Stimulated activated naive B cell treated with anti-CD40 and anti-IgM and Interleukin-4, amounts not matched to agents 10 μg/mL and 1 μg/mL and 100 μg/mL, for 72 hours (primary cell): ENCODE data around the gene SAA4.
A peak's percentile ranks its signal among the peaks of the same experiment; 100 is the strongest.
"Not testable (repeated sequence)": the region's sequence is repeated elsewhere in the genome, so short reads cannot be mapped to it uniquely, and the experiment has no call there.

ENCODE experiments used
- ATAC-seq, 2 donors: fragments of 150-1000 bp; cut with Tn5 transposase; replicated peaks; 2 replicates each; pipeline ENCODE4 v1.10.0; 2021; ENCODE audit warnings: moderate library complexity in 1 of 2
- DNase-seq: peaks from one replicate; pipeline ENCODE4 v3.0.0; 2021
- H3K27ac Mint-ChIP-seq: one replicate; pipeline ENCODE4 v1.8.0; 2022; ENCODE audit warnings: mild to moderate bottlenecking, mixed read lengths
- H3K27me3 Mint-ChIP-seq, 2 donors: one replicate each; pipeline ENCODE4 v1.8.0; 2022; ENCODE audit warnings: mixed read lengths in 2 of 2
- H3K36me3 Mint-ChIP-seq, 2 donors: one replicate each; pipeline ENCODE4 v1.8.0; 2022; ENCODE audit warnings: mixed read lengths in 2 of 2, mild to moderate bottlenecking in 1 of 2
- H3K4me1 Mint-ChIP-seq, 2 donors: one replicate each; pipeline ENCODE4 v1.8.0; 2022; ENCODE audit warnings: mixed read lengths in 2 of 2, mild to moderate bottlenecking in 1 of 2
- H3K4me3 Mint-ChIP-seq, 2 donors: one replicate each; pipeline ENCODE4 v1.8.0; 2022; ENCODE audit warnings: mild to moderate bottlenecking in 2 of 2, mixed read lengths in 2 of 2, moderate library complexity in 1 of 2
- H3K9me3 Mint-ChIP-seq, 2 donors: one replicate each; pipeline ENCODE4 v1.8.0; 2022; ENCODE audit warnings: mixed read lengths in 2 of 2, mild to moderate bottlenecking in 1 of 2

The SAA4 gene

DNA sequence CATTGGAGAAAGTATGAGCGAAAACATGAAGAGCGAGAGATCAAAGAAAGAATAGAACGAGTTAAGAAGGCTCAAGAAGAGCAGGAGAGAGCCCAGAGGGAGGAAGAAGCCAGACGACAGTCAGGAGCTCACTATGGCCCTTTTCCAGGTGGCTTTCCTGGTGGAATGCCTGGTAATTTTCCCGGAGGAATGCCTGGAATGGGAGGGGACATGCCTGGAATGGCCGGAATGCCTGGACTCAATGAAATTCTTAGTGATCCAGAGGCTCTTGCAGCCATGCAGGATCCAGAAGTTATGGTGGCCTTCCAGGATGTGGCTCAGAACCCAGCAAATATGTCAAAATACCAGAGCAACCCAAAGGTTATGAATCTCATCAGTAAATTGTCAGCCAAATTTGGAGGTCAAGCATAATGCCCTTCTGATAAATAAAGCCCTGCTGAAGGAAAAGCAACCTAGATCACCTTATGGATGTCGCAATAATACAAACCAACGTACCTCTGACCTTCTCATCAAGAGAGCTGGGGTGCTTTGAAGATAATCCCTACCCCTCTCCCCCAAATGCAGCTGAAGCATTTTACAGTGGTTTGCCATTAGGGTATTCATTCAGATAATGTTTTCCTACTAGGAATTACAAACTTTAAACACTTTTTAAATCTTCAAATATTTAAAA lies 26.2 kb upstream of the SAA4 start:
- not testable (repeated sequence) for DNase-seq, ATAC-seq, H3K9me3 Mint-ChIP-seq, H3K27me3 Mint-ChIP-seq, H3K36me3 Mint-ChIP-seq, H3K4me3 Mint-ChIP-seq, H3K27ac Mint-ChIP-seq
- peaks cover 0 to 10% of the 10 kb centered on the region in 2 donors for H3K4me1 Mint-ChIP-seq

- no peaks in the 10 kb centered on the region for H3K9me3 Mint-ChIP-seq
- peaks cover 0 to 7% of the 10 kb centered on the region in 2 donors for H3K27me3 Mint-ChIP-seq
- H3K4me1 Mint-ChIP-seq: peaks cover 0 to 7% of the 10 kb centered on the region in 2 donors
- DNase-seq: no peak
- no peak for ATAC-seq
- H3K4me3 Mint-ChIP-seq: no peak overlapping the region
- no peaks in the 10 kb centered on the region for H3K36me3 Mint-ChIP-seq
- H3K27ac Mint-ChIP-seq: no peak overlapping the region
These were observed 25.1 kb upstream of the SAA4 start for GRCh38 chr11:18261721-18262120.

- H3K9me3 Mint-ChIP-seq: no peaks in the 10 kb centered on the region
- ATAC-seq: no peak
These were observed 22.7 kb upstream of the SAA4 start for GRCh38 chr11:18259259-18259658.

DNA sequence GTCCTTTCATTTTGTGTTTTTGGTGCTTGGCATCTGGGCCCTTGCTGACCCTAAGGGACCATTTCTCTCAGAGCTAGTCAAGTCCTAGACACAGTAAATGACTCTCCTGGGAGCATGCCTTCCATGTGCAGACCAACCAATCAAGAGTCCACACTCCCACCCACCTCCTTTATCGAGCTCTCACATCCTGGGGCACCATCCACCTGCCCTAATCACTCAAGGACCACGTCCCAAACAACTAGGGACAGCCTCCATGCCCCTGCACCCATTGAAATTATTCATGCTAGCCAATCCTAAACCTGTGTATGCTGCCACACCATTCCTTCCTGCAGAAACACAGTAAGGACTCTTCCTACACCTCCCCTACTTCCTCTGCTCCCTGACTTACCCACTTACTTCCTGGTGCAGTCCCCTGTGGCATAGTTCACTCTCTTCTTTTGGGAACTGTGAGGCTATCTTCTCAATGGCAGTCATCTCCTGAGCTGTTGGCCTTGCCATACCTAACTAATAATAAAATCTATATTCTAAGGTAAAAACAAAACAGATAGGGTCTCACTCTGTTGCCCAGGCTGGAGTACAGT lies 18.3 kb upstream of the SAA4 start:
- no peak overlapping the region for H3K27ac Mint-ChIP-seq
- no peak for DNase-seq
- H3K4me1 Mint-ChIP-seq: no peaks in the 10 kb centered on the region
- no peaks in the 10 kb centered on the region for H3K36me3 Mint-ChIP-seq
- H3K27me3 Mint-ChIP-seq: peaks cover 5 to 11% of the 10 kb centered on the region in 2 donors
- H3K9me3 Mint-ChIP-seq: no peaks in the 10 kb centered on the region
- H3K4me3 Mint-ChIP-seq: no peak overlapping the region
- ATAC-seq: no peak

More at GRCh38 chr11:18259259-18259658, 22.7 kb upstream of the SAA4 start:
- H3K4me3 Mint-ChIP-seq: no peak overlapping the region
- DNase-seq: no peak
- no peaks in the 10 kb centered on the region for H3K36me3 Mint-ChIP-seq
- H3K4me1 Mint-ChIP-seq: peaks cover 0 to 6% of the 10 kb centered on the region in 2 donors
- H3K27ac Mint-ChIP-seq: no peak overlapping the region
- H3K27me3 Mint-ChIP-seq: peaks cover 5 to 9% of the 10 kb centered on the region in 2 donors

DNA sequence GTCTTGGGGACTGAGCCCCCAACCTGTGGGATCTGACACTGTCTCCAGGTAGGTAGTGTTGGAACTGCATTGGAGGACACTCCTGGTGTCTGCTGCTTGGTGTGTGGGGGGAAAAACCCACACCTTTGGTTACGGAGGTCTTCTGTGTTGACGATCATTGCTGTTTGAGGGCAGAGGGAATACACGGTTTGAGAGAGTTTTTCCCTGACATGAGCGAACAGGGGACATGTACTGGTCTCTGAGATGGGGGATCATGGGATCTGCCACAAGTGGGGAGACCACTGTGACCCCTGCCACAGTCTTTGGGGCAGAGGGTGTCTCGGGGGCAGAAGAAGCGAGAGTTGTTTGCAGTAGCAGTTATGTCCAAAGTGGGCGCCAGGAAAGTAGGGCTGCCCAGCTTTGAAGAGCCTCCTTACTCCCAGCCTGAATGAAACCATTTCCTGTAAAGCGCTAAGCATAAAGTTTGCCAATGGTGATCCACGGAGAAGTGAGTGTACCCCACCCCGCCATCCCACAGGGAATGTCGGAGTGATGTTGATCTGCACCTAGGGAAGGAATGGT lies 17.3 kb upstream of the SAA4 start:
- Mint-ChIP-seq H3K27ac (no peak overlapping the region), H3K4me3 (no peak overlapping the region), H3K27me3 (peaks cover 5 to 11% of the 10 kb centered on the region in 2 donors), H3K4me1 (peaks cover 0 to 5% of the 10 kb centered on the region in 2 donors), H3K36me3 (no peaks in the 10 kb centered on the region), H3K9me3 (no peaks in the 10 kb centered on the region)
- ATAC-seq: no peak
- DNase-seq: no peak

DNA sequence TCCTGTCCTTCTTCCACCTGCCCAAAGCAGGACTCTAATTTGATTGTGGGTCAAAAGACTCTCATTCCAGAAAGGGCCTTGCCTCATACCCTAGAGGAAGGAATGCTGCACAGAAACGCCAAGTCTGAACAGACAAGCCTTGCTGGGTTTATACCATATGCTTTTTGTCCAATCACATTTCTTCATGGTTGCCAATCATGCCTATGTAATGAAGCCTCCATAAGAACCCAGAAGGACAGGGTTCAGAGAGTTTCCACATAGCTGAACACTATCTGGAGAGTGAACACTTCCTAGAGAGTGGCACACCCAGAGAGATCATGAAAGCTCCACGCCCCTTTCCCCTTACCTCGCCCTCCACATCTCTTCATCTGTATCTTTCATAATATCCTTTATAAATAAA lies 16.6 kb upstream of the SAA4 start:
- Mint-ChIP-seq H3K4me1 (peaks cover 0 to 5% of the 10 kb centered on the region in 2 donors), H3K4me3 (no peak overlapping the region)

DNA sequence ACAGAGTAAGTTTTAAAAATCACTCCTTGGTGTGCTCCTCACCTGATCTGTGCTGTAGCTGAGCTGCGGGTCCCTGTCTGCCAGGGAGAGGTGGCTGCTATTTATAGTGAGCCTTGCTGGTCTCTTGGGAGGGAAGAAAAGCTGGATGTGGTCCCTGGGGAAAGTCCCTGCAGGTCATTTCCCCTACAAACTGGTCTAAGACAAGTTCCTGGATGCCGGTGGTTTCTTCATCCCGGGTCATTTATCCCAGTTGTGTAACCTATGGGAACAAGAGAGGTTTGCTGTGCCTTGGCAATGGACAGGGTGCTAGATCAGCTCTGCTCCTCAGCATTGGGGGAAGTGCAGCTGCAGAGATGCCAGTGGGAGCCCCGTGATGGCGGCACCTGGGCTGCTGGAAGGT lies 12.0 kb upstream of the SAA4 start, which contains the start of gene SAA2:
Gene SAA2 (minus strand): TSS at position 108 of the 400 bp plus-strand sequence. CDS start 657 bp downstream, outside the sequence.
- Mint-ChIP-seq H3K27ac (no peak within 1 kb of the TSS), H3K36me3 (no peaks in the 10 kb centered on the region), H3K4me1 (peaks cover 9 to 24% of the 10 kb centered on the region in 2 donors), H3K4me3 (no peak within 1 kb of the TSS), H3K9me3 (peaks cover 0 to 1% of the 10 kb centered on the region in 2 donors), H3K27me3 (peaks cover 0 to 2% of the 10 kb centered on the region in 2 donors)
- ATAC-seq: no peak
- no peak for DNase-seq

More for the DNA sequence above, 16.6 kb upstream of the SAA4 start:
- ATAC-seq: no peak
- no peaks in the 10 kb centered on the region for H3K36me3 Mint-ChIP-seq
- no peaks in the 10 kb centered on the region for H3K9me3 Mint-ChIP-seq
- DNase-seq: no peak
- H3K27ac Mint-ChIP-seq: no peak overlapping the region
- peaks cover 5 to 11% of the 10 kb centered on the region in 2 donors for H3K27me3 Mint-ChIP-seq

- H3K4me3 Mint-ChIP-seq, DNase-seq, H3K9me3 Mint-ChIP-seq, H3K36me3 Mint-ChIP-seq, H3K27me3 Mint-ChIP-seq: not testable (repeated sequence)
- Mint-ChIP-seq H3K4me1 (peaks cover 9 to 24% of the 10 kb centered on the region in 2 donors), H3K27ac (peak overlapping the region; percentile 33)
- ATAC-seq: peak in 1 of 2 donors; percentile 13
These were observed 10.6 kb upstream of the SAA4 start for GRCh38 chr11:18247191-18247581.

DNA sequence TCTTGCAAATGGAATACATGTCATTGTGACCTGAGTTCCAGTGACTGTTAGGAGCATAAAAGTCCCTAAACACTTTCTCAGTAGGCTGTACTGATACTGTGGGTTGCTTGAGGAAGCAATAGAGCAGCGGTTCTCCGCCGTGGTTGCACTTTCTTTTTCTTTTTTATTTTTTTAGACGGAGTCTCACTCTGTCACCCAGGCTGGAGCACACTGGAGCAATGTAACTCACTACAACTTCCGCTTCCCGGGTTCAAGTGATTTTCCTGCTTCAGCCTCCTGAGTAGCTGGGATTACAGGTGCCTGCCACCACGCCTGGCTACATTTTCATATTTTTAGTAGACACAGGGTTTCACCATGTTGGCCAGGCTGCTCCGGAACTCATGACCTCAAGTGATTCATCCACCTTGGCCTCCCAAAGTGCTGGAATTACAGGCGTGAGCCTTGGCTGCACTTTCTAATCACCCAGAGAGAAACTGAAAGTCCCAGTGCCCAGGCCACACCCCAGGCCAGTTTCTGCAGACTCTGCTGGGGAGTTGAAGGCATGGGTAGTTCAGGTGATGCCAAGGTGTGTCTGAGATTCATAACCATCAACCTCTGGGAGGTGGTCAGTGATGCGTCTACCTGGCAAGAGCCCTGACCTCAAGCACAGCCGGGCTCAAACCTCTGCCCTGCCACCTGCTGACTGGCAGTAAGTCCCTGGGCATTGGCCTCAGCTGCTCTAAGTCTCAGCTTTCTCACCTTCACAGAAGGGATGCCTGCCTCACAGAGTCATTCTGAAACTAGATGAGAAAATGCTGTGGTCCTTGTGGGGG lies 10.0 kb upstream of the SAA4 start:
- DNase-seq: peak; percentile 4
- not testable (repeated sequence) for H3K36me3 Mint-ChIP-seq

DNA sequence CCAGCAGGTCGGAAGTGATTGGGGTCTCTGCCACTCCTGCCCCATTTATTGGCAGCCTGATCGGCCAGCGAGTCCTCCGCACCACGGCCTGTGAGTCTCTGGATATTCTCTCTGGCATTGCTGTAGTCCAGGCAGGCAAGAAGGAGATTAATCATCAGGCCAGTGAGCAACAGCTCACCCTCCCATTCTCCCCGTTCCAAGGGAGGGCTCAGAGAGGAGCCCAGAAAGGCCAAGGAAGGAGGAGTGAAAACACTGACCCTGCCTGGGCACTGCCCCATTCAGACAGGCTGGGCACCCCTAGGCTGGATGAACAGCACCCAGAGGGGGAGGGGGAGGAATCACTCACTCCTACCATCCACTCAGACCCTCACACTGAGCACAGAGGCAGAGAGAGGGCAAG lies 8.8 kb upstream of the SAA4 start:
- DNase-seq (no peak), ATAC-seq (no peak)
- no peak overlapping the region for H3K4me3 Mint-ChIP-seq
- peaks cover 9 to 24% of the 10 kb centered on the region in 2 donors for H3K4me1 Mint-ChIP-seq
- H3K9me3 Mint-ChIP-seq: peaks cover 0 to 4% of the 10 kb centered on the region in 2 donors
- H3K36me3 Mint-ChIP-seq: peaks cover 0 to 1% of the 10 kb centered on the region in 2 donors
- H3K27ac Mint-ChIP-seq: no peak overlapping the region
- H3K27me3 Mint-ChIP-seq: peaks cover 4 to 7% of the 10 kb centered on the region in 2 donors

More for the DNA sequence above, 10.0 kb upstream of the SAA4 start:
- ATAC-seq: peak; percentile 78 to 79
- Mint-ChIP-seq H3K27ac (peak overlapping the region; percentile 75), H3K4me1 (peaks cover 9 to 24% of the 10 kb centered on the region in 2 donors), H3K4me3 (peak overlapping the region; percentile 65 to 75)
- H3K27me3 Mint-ChIP-seq, H3K9me3 Mint-ChIP-seq: not testable (repeated sequence)

DNA sequence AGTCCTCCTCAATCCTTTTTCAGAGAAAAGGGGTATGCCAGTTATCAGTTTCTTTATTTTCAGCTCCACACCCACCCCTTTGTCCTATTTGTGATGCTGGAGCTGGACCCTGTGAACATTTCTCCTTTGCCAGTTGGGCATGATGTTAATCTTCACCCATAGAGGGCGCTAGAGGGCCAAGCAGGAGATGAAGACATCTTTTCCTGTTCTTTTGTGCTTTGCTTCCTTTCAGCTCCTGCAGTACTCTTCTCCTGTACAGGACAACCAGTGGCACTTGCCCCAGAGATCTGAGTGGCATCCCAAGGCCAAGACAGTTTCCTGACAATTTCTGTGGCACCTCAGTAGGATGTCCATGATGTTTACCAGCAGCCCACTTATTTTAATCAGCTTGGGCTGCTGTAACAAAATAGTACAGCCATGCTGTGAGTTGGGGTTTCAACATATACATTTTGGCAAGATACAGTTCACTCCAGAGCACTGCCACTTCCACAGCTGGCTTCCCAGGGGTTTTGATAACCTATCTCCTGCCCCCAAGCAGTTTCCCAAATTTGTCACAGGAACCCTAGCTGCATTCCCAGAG lies 7.3 kb upstream of the SAA4 start:
- H3K36me3 Mint-ChIP-seq: peaks cover 0 to 1% of the 10 kb centered on the region in 2 donors
- H3K4me3 Mint-ChIP-seq: no peak overlapping the region
- peaks cover 0 to 4% of the 10 kb centered on the region in 2 donors for H3K9me3 Mint-ChIP-seq
- H3K27ac Mint-ChIP-seq: peak overlapping the region; percentile 38
- ATAC-seq: peak in 1 of 2 donors; percentile 44
- peaks cover 11 to 19% of the 10 kb centered on the region in 2 donors for H3K27me3 Mint-ChIP-seq
- peaks cover 9 to 19% of the 10 kb centered on the region in 2 donors for H3K4me1 Mint-ChIP-seq
- DNase-seq: peak; percentile 33

GRCh38 chr11:18239655-18240054 lies 3.1 kb upstream of the SAA4 start:
- Mint-ChIP-seq H3K27ac (no peak overlapping the region), H3K4me1 (peaks cover 5% of the 10 kb centered on the region in 2 donors), H3K27me3 (peaks cover 19 to 27% of the 10 kb centered on the region in 2 donors), H3K4me3 (no peak overlapping the region), H3K9me3 (peaks cover 0 to 4% of the 10 kb centered on the region in 2 donors), H3K36me3 (peaks cover 0 to 1% of the 10 kb centered on the region in 2 donors)
- DNase-seq: no peak
- ATAC-seq: no peak

GRCh38 chr11:18235394-18236334 lies 938 bp downstream of the SAA4 start:
- H3K9me3 Mint-ChIP-seq: peaks cover 0 to under 1% of the 10 kb centered on the region in 2 donors
- ATAC-seq: no peak
- H3K4me1 Mint-ChIP-seq: no peaks in the 10 kb centered on the region
- H3K36me3 Mint-ChIP-seq: no peaks in the 10 kb centered on the region
- H3K27ac Mint-ChIP-seq: no peak overlapping the region
- no peak overlapping the region for H3K4me3 Mint-ChIP-seq
- peaks cover 21 to 31% of the 10 kb centered on the region in 2 donors for H3K27me3 Mint-ChIP-seq
- no peak for DNase-seq
